GM12891 (cell line): ENCODE measurements around the gene MOCOS.

ENCODE experiments used
- PAX5 ChIP-seq: IDR thresholded peaks from 2 replicates; pipeline ENCODE4 v1.6.1; 2011; ENCODE audit warnings: low read length, moderate library complexity, mild to moderate bottlenecking; ENCODE audit not compliant: insufficient read depth, severe bottlenecking
- POLR2A ChIP-seq: IDR thresholded peaks from 2 replicates; pipeline ENCODE4 v1.6.1; 2011; ENCODE audit warnings: low read depth, low read length, control low read depth
- POLR2AphosphoS5 ChIP-seq: IDR thresholded peaks from 2 replicates; pipeline ENCODE4 v1.6.1; 2011; ENCODE audit warnings: low read depth, low read length, control low read depth
- SPI1 ChIP-seq: IDR thresholded peaks from 2 replicates; pipeline ENCODE4 v1.6.1; 2011; ENCODE audit warnings: low read depth, low read length, control low read depth
- TAF1 ChIP-seq: IDR thresholded peaks from 2 replicates; pipeline ENCODE4 v1.6.1; 2011; ENCODE audit warnings: low read depth, low read length, control low read depth

DNA sequence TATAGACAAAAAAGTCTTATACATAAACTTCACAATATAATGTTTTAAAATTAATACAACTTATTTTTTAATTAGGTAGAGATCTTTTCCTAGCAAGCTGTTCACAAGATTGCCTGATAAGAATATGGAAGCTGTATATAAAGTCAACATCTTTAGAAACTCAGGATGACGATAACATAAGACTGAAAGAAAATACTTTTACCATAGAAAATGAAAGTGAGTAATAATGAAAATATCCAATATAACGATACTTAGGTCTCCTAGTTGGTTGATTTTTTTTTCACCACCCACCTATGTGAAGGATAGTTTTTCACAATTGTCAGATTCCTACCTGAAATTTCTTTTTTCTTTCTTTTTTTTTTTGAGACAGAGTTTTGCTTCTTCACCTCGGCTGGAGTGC lies 44.5 kb upstream of the MOCOS start:
- TF ChIP-seq POLR2A (no peak), POLR2AphosphoS5 (no peak), TAF1 (no peak), PAX5 (no peak), SPI1 (no peak)
